ENCODE data around the gene NEK7. TPM values are rescaled to one million over a fixed set of nuclear protein-coding genes. Genes with fewer than 3 reads are reported as not detected.

Gene NEK7
- total and polyA plus RNA-seq, 7 donors = 15.2 to 312 (median 171) TPM

GRCh38 chr1:198330982-198331615 lies 174.3 kb downstream of the NEK7 start:
- H3K27ac ChIP-seq = no peak overlapping the region
- no peak overlapping the region for H3K4me3 ChIP-seq
- WGBS, 2 donors = 52 to 70% methylated on average over 2 of the region's 2 CpGs
- intact Hi-C loops (cut with DNase I) = no loop called here
- H3K4me1 ChIP-seq = no peaks in the 10 kb centered on the region
- TF ChIP-seq POLR2A (IDR thresholded peaks at IDR 0.05) (no peak), EP300 (IDR thresholded peaks at IDR 0.05) (no peak), POLR2AphosphoS5 (IDR thresholded peaks at IDR 0.05) (no peak)
- TF ChIP-seq, protein P1, sequence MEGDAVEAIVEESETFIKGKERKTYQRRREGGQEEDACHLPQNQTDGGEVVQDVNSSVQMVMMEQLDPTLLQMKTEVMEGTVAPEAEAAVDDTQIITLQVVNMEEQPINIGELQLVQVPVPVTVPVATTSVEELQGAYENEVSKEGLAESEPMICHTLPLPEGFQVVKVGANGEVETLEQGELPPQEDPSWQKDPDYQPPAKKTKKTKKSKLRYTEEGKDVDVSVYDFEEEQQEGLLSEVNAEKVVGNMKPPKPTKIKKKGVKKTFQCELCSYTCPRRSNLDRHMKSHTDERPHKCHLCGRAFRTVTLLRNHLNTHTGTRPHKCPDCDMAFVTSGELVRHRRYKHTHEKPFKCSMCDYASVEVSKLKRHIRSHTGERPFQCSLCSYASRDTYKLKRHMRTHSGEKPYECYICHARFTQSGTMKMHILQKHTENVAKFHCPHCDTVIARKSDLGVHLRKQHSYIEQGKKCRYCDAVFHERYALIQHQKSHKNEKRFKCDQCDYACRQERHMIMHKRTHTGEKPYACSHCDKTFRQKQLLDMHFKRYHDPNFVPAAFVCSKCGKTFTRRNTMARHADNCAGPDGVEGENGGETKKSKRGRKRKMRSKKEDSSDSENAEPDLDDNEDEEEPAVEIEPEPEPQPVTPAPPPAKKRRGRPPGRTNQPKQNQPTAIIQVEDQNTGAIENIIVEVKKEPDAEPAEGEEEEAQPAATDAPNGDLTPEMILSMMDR (IDR thresholded peaks at IDR 0.05) = no peak
- no peak for DNase-seq
- no peaks in the 10 kb centered on the region for H3K36me3 ChIP-seq
- no peaks in the 10 kb centered on the region for H3K9me3 ChIP-seq
- H3K27me3 ChIP-seq = no peaks in the 10 kb centered on the region

GRCh38 chr1:198333744-198334143 lies 176.9 kb downstream of the NEK7 start:
- no peak for DNase-seq
- WGBS, 2 donors = 71 to 73% methylated on average over 1 of the region's 1 CpG
- Histone ChIP-seq H3K4me3 (no peak overlapping the region), H3K36me3 (no peaks in the 10 kb centered on the region), H3K9me3 (no peaks in the 10 kb centered on the region), H3K27me3 (no peaks in the 10 kb centered on the region), H3K4me1 (no peaks in the 10 kb centered on the region), H3K27ac (no peak overlapping the region)
- intact Hi-C loops (cut with DNase I) = no loop called here
- TF ChIP-seq POLR2AphosphoS5 (IDR thresholded peaks at IDR 0.05) = no peak
- TF ChIP-seq EP300 (IDR thresholded peaks at IDR 0.05) = no peak
- no peak for TF ChIP-seq POLR2A (IDR thresholded peaks at IDR 0.05)
- TF ChIP-seq, protein P1 (IDR thresholded peaks at IDR 0.05) = no peak

GRCh38 chr1:198335663-198336062 lies 178.9 kb downstream of the NEK7 start:
- DNase-seq = no peak
- no peaks in the 10 kb centered on the region for H3K27me3 ChIP-seq
- TF ChIP-seq, protein P1 (IDR thresholded peaks at IDR 0.05) = no peak
- no peak for TF ChIP-seq POLR2AphosphoS5 (IDR thresholded peaks at IDR 0.05)
- TF ChIP-seq EP300 (IDR thresholded peaks at IDR 0.05) = no peak
- no peak for TF ChIP-seq POLR2A (IDR thresholded peaks at IDR 0.05)
- H3K4me3 ChIP-seq = no peak overlapping the region
- H3K9me3 ChIP-seq = no peaks in the 10 kb centered on the region
- WGBS, 2 donors = 91 to 93% methylated on average over 1 of the region's 1 CpG
- intact Hi-C loops (cut with DNase I) = no loop called here
- H3K36me3 ChIP-seq = no peaks in the 10 kb centered on the region
- no peaks in the 10 kb centered on the region for H3K4me1 ChIP-seq
- H3K27ac ChIP-seq = no peak overlapping the region

- Histone ChIP-seq H3K27ac (no peak overlapping the region), H3K36me3 (no peaks in the 10 kb centered on the region), H3K4me1 (no peaks in the 10 kb centered on the region), H3K9me3 (no peaks in the 10 kb centered on the region), H3K4me3 (no peak overlapping the region), H3K27me3 (no peaks in the 10 kb centered on the region)
- TF ChIP-seq EP300 (IDR thresholded peaks at IDR 0.05) (no peak), POLR2AphosphoS5 (IDR thresholded peaks at IDR 0.05) (no peak), POLR2A (IDR thresholded peaks at IDR 0.05) (no peak)
- TF ChIP-seq, protein P1 (IDR thresholded peaks at IDR 0.05) = no peak
- intact Hi-C loops (cut with DNase I) = no loop called here
- no peak for DNase-seq
These were observed 181.1 kb downstream of the NEK7 start for GRCh38 chr1:198337886-198338285.

DNA sequence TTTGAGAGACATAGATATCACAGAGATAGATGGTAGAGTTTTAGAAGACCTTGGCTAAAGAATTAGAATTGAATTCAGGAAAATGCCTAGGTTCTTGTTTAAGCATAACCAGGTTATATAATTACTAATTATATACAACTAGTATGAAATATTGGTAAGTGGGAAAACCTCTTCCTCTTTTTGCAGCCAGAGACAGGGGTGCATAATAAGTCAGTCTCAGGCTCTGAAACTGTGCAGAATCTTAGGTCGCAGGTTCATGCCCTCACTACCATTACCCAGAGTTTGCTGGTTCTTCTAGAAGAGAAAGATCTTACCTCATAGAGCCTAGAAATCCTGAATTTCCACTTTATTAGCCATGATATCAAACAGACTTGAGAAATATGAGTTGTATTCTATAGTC lies 183.3 kb downstream of the NEK7 start:
- DNase-seq = no peak
- Histone ChIP-seq H3K4me1 (no peaks in the 10 kb centered on the region), H3K4me3 (no peak overlapping the region), H3K36me3 (no peaks in the 10 kb centered on the region), H3K27ac (no peak overlapping the region), H3K9me3 (no peaks in the 10 kb centered on the region), H3K27me3 (no peaks in the 10 kb centered on the region)
- intact Hi-C loops (cut with DNase I) = no loop called here
- TF ChIP-seq POLR2AphosphoS5 (IDR thresholded peaks at IDR 0.05) (no peak), EP300 (IDR thresholded peaks at IDR 0.05) (no peak), POLR2A (IDR thresholded peaks at IDR 0.05) (no peak)
- 85 to 91% methylated on average over 1 of the region's 1 CpG for WGBS, 2 donors

Data from sigmoid colon (tissue), 7 donors.